OCI-LY7 (cell line): ENCODE data around the gene MOB1B. TPM values are rescaled to one million over a fixed set of nuclear protein-coding genes. Genes with fewer than 3 reads are reported as not detected.
A peak's percentile ranks its signal among the peaks of the same experiment; 100 is the strongest.

ENCODE experiments used
- BruUV-seq: library from RNA; stranded (reverse); fragments of 400-500 nt; replicated peaks from 2 replicates; lab custom pipeline; 2021; lab: Mats Ljungman, UMichigan
- CTCF ChIA-PET: fragments of 300-600 bp; sonication (Branson Sonifier 250); formaldehyde crosslinking; loops from one replicate; lab custom pipeline; 2022; ENCODE audit warnings: antibody characterized with exemption; ENCODE audit not compliant: unreplicated experiment; lab: Charles Lee
- POLR2A ChIA-PET: fragments of 300-600 bp; sonication (Branson Sonifier 250); formaldehyde crosslinking; loops from one replicate; lab custom pipeline; 2022; ENCODE audit warnings: antibody characterized with exemption; lab: Charles Lee
- DNase-seq: peaks from one replicate; pipeline ENCODE4 v3.0.0-alpha.2; 2015; ENCODE audit warnings: low spot score
- H2AFZ ChIP-seq: fragments of 200-600 bp; sonication (generic), shearing (Covaris generic); 2 replicates; pipeline ENCODE4 v1.6.1; 2014; ENCODE audit warnings: mild to moderate bottlenecking, antibody characterized with exemption, low read length, moderate library complexity
- H3K27ac ChIP-seq: fragments of 200-600 bp; sonication (generic); 2 replicates; pipeline ENCODE4 v1.5.1; 2014; ENCODE audit warnings: mixed run types, low read depth, mild to moderate bottlenecking, moderate library complexity, low read length, inconsistent platforms; ENCODE audit not compliant: poor library complexity, severe bottlenecking
- H3K36me3 ChIP-seq: fragments of 200-600 bp; sonication (generic); 2 replicates; pipeline ENCODE4 v1.6.1; 2014; ENCODE audit warnings: mild to moderate bottlenecking, antibody characterized with exemption, low read length, moderate library complexity, mixed read lengths; ENCODE audit not compliant: insufficient read depth
- H3K4me1 ChIP-seq: fragments of 200-600 bp; sonication (generic); 2 replicates; pipeline ENCODE4 v1.5.1; 2014; ENCODE audit warnings: mild to moderate bottlenecking, low read length; ENCODE audit not compliant: insufficient read depth, poor library complexity, severe bottlenecking
- H3K4me2 ChIP-seq: fragments of 200-600 bp; sonication (generic); 2 replicates; pipeline ENCODE4 v1.6.1; 2014; ENCODE audit warnings: mild to moderate bottlenecking, low read length
- H3K4me3 ChIP-seq: fragments of 200-600 bp; sonication (generic); 2 replicates; pipeline ENCODE4 v1.5.1; 2014; ENCODE audit warnings: mild to moderate bottlenecking, low read depth, low read length; ENCODE audit not compliant: poor library complexity, severe bottlenecking
- H3K79me2 ChIP-seq: fragments of 200-600 bp; sonication (generic); 2 replicates; pipeline ENCODE4 v1.6.1; 2016; ENCODE audit warnings: low read depth, mild to moderate bottlenecking, low read length, moderate library complexity, mixed read lengths; ENCODE audit not compliant: insufficient read depth
- H3K9me2 ChIP-seq: fragments of 200-600 bp; sonication (generic); 2 replicates; pipeline ENCODE4 v1.6.1; 2016; ENCODE audit warnings: mild to moderate bottlenecking, low read length, mixed read lengths; ENCODE audit not compliant: insufficient read depth
- H3K9me3 ChIP-seq: fragments of 200-600 bp; sonication (generic); 2 replicates; pipeline ENCODE4 v1.6.1; 2014; ENCODE audit warnings: mild to moderate bottlenecking, mixed run types, low read length, mixed read lengths
- H4K20me1 ChIP-seq: fragments of 200-600 bp; sonication (generic); 2 replicates; pipeline ENCODE4 v1.6.1; 2014; ENCODE audit warnings: mild to moderate bottlenecking, antibody characterized with exemption, low read length, moderate library complexity, mixed read lengths; ENCODE audit not compliant: insufficient read depth
- EZH2phosphoT487 ChIP-seq: fragments of 200-600 bp; sonication (generic); IDR thresholded peaks from 2 replicates; pipeline ENCODE4 v1.6.1; 2018; ENCODE audit warnings: low read depth, borderline replicate concordance, mild to moderate bottlenecking, mixed run types, antibody characterized with exemption, low read length, moderate library complexity, mixed read lengths
- intact Hi-C: fragments of 100-400 bp; cut with micrococcal nuclease; formaldehyde crosslinking; loops from one replicate; pipeline ENCODE4 v1.10.0; 2022; ENCODE audit not compliant: unreplicated experiment
- total RNA-seq, 2 experiments: library from RNA; depleted of rRNA in 1 of 2; stranded (reverse); fragments of >200 nt in 1 of 2; shearing (Covaris generic) in 1 of 2; gene quantifications; 2 replicates each; pipeline ENCODE4 v1.2.3, GENCODE V29; 2014 to 2022
- TF ChIP-seq, protein P1 (sequence below): fragments of 200-600 bp; sonication (generic); conservative IDR thresholded peaks from 2 replicates; pipeline ENCODE4 v1.5.1; 2014; ENCODE audit warnings: mild to moderate bottlenecking, antibody characterized with exemption, low read length, moderate library complexity, mixed read lengths

The MOB1B gene
- total RNA-seq, 2 experiments from 2014 or later = 4.7 to 22.4 TPM

- no TSS peak for BruUV-seq
- Histone ChIP-seq H2AFZ (no peak overlapping the region), H3K4me3 (no peak overlapping the region), H3K36me3 (peaks cover 28% of the 10 kb centered on the region), H4K20me1 (peaks cover 5% of the 10 kb centered on the region; the same call in 1 of the 2 replicates), H3K9me2 (no peaks in the 10 kb centered on the region), H3K4me2 (peak overlapping the region; percentile 91), H3K79me2 (peaks cover 46% of the 10 kb centered on the region), H3K27ac (no peak overlapping the region), H3K4me1 (peaks cover 18% of the 10 kb centered on the region), H3K9me3 (no peaks in the 10 kb centered on the region)
- no peak for DNase-seq
- ChIA-PET CTCF (no interaction called here), POLR2A (interaction anchor here (0.5 to 1.2 kb wide), 6 partner anchors 34 to 366 kb away, joined by 3 to 6 read pairs (median 4); partner anchors contain the start of gene MOB1B)
- no peak for TF ChIP-seq EZH2phosphoT487
- TF ChIP-seq, protein P1, sequence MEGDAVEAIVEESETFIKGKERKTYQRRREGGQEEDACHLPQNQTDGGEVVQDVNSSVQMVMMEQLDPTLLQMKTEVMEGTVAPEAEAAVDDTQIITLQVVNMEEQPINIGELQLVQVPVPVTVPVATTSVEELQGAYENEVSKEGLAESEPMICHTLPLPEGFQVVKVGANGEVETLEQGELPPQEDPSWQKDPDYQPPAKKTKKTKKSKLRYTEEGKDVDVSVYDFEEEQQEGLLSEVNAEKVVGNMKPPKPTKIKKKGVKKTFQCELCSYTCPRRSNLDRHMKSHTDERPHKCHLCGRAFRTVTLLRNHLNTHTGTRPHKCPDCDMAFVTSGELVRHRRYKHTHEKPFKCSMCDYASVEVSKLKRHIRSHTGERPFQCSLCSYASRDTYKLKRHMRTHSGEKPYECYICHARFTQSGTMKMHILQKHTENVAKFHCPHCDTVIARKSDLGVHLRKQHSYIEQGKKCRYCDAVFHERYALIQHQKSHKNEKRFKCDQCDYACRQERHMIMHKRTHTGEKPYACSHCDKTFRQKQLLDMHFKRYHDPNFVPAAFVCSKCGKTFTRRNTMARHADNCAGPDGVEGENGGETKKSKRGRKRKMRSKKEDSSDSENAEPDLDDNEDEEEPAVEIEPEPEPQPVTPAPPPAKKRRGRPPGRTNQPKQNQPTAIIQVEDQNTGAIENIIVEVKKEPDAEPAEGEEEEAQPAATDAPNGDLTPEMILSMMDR = no peak
- intact Hi-C loops = loop anchor here (5.0 kb wide), 1 partner anchor 284 kb away; no protein-coding TSS in a partner anchor
Observed at GRCh38 chr4:70991596-70991995, 89.4 kb downstream of the MOB1B start.

- ChIA-PET POLR2A (interaction anchor here (0.5 to 6.1 kb wide), 8 partner anchors 15 to 154 kb away, joined by 3 to 108 read pairs (median 10); partner anchors contain the start of gene GRSF1), CTCF (no interaction called here)
- peaks cover 26% of the 10 kb centered on the region for H3K4me1 ChIP-seq
- H3K4me3 ChIP-seq = peak overlapping the region; percentile 92
- no peaks in the 10 kb centered on the region for H3K9me3 ChIP-seq
- H3K79me2 ChIP-seq = peaks cover 55% of the 10 kb centered on the region
- TF ChIP-seq, protein P1 = no peak
- no peak for TF ChIP-seq EZH2phosphoT487
- peaks cover 14% of the 10 kb centered on the region for H4K20me1 ChIP-seq
- H3K27ac ChIP-seq = peak overlapping the region; percentile 94
- H3K4me2 ChIP-seq = peak overlapping the region; percentile 91
- H2AFZ ChIP-seq = peak overlapping the region; percentile 89
- peaks cover 37% of the 10 kb centered on the region for H3K36me3 ChIP-seq
- peak; percentile 63 for DNase-seq
- BruUV-seq = no TSS peak
- intact Hi-C loops = loop anchor here (5.0 kb wide), 1 partner anchor 285 kb away; no protein-coding TSS in a partner anchor
- no peaks in the 10 kb centered on the region for H3K9me2 ChIP-seq
Observed at GRCh38 chr4:70992391-70992881, 90.3 kb downstream of the MOB1B start.
